GM19023 (cell line): ENCODE measurements around the gene BRI3BP.

Experiments used
- ATAC-seq: cut with Tn5 transposase; IDR thresholded peaks from one replicate; pipeline ENCODE4 v1.9.1; 2021; ENCODE audit warnings: mild to moderate bottlenecking, moderate library complexity; ENCODE audit not compliant: unreplicated experiment

The BRI3BP gene

GRCh38 chr12:124993626-124994436 lies at the start of gene BRI3BP:
Gene BRI3BP (plus strand): TSS chr12:124993645. CDS start chr12:124993791, 146 bp downstream.
- ATAC-seq = peak; percentile 51

- ATAC-seq = no peak
These were observed 47.0 kb upstream of the BRI3BP start for GRCh38 chr12:124946447-124946793.

GRCh38 chr12:124947013-124947412 lies 46.4 kb upstream of the BRI3BP start:
- no peak for ATAC-seq

- no peak for ATAC-seq
These were observed 45.7 kb upstream of the BRI3BP start for GRCh38 chr12:124947561-124948398.

- no peak for ATAC-seq
These were observed 44.4 kb upstream of the BRI3BP start for GRCh38 chr12:124949066-124949465.

GRCh38 chr12:124949779-124950728 lies 43.4 kb upstream of the BRI3BP start:
- ATAC-seq = no peak

GRCh38 chr12:124952295-124952694 lies 41.1 kb upstream of the BRI3BP start:
- no peak for ATAC-seq

GRCh38 chr12:124952801-124953200 lies 40.6 kb upstream of the BRI3BP start:
- ATAC-seq = no peak

- no peak for ATAC-seq
These were observed 39.6 kb upstream of the BRI3BP start for GRCh38 chr12:124953689-124954405.

- no peak for ATAC-seq
These were observed 38.7 kb upstream of the BRI3BP start for GRCh38 chr12:124954771-124955170.

GRCh38 chr12:124956571-124956970 lies 36.9 kb upstream of the BRI3BP start:
- no peak for ATAC-seq

GRCh38 chr12:124961055-124961454 lies 32.4 kb upstream of the BRI3BP start:
- ATAC-seq = no peak

- no peak for ATAC-seq
These were observed 30.2 kb upstream of the BRI3BP start for GRCh38 chr12:124963211-124963610.

GRCh38 chr12:124964251-124964650 lies 29.2 kb upstream of the BRI3BP start:
- no peak for ATAC-seq

GRCh38 chr12:124964836-124965462 lies 28.5 kb upstream of the BRI3BP start:
- ATAC-seq = no peak

GRCh38 chr12:124967016-124967739 lies 26.3 kb upstream of the BRI3BP start:
- no peak for ATAC-seq

GRCh38 chr12:124968656-124969055 lies 24.8 kb upstream of the BRI3BP start:
- no peak for ATAC-seq

GRCh38 chr12:124970647-124971402 lies 22.6 kb upstream of the BRI3BP start:
- ATAC-seq = no peak
